Pancreas (tissue), 10 donors: ENCODE data around the gene GALR2. TPM values are rescaled to one million over a fixed set of nuclear protein-coding genes. Genes with fewer than 3 reads are reported as not detected.

Source experiments
- ATAC-seq, 4 donors: fragments of 200-7000 bp; cut with Tn5 transposase; one replicate each; pipeline versions ENCODE4 v1.8.0 to v1.9.1; 2020; ENCODE audit warnings: mild to moderate bottlenecking in 4 of 4, moderate library complexity in 4 of 4
- DNase-seq, 6 donors: peaks; one replicate each; pipeline ENCODE4 v3.0.0-alpha.2; 2020
- FAIRE-seq: peaks from 2 replicates; lab custom pipeline; 2012; peaks lifted over from hg19 to GRCh38; lab: Jason Lieb, UNC
- H3K27ac ChIP-seq, 4 donors: fragments of 200-600 bp; sonication (generic); 1 replicate in 3 of 4; 2 replicates in 1 of 4; pipeline versions ENCODE4 v1.5.0 to v1.8.0; 2020
- H3K27me3 ChIP-seq, 4 donors: fragments of 200-600 bp; one replicate each; pipeline ENCODE4 v1.8.0; 2021
- H3K36me3 ChIP-seq, 3 donors: fragments of 200-600 bp; sonication (generic) in 1 of 3; one replicate each; pipeline versions ENCODE4 v1.5.0 to v1.8.0; 2020 to 2021
- H3K4me1 ChIP-seq, 3 donors: fragments of 200-600 bp; one replicate each; pipeline ENCODE4 v1.8.0; 2021
- H3K4me3 ChIP-seq, 4 donors: fragments of 200-600 bp; sonication (generic) in 2 of 4; one replicate each; pipeline versions ENCODE4 v1.5.0 to v1.8.0; 2020 to 2021
- H3K9me3 ChIP-seq, 4 donors: fragments of 200-600 bp; one replicate each; pipeline ENCODE4 v1.8.0; 2021
- CTCF ChIP-seq, 4 donors: fragments of 200-600 bp; sonication (generic) in 3 of 4; IDR thresholded peaks; one replicate each; pipeline versions ENCODE4 v1.5.0 to v1.8.0; 2021; ENCODE audit warnings: antibody characterized with exemption in 4 of 4
- WGBS, 2 donors: extraction: QIAGEN DNeasy Blood & Tissue Kit; methylation state at CpG; one replicate each; pipeline ENCODE4 v1.1.7; 2013; 5-methylcytosine and 5-hydroxymethylcytosine counted together
- intact Hi-C, 3 donors: fragments of 100-400 bp; cut with DNase I; formaldehyde crosslinking; loops; one replicate each; pipeline versions ENCODE4 v1.11.1 to v1.14.2; 2022
- microRNA-seq, 2 donors: library from miRNA; unstranded; fragments of <30 nt; microRNA quantifications; one replicate each; pipeline versions ENCODE4 to v1.1.0, GENCODE V29; 2019 to 2020
- polyA plus RNA-seq, 2 donors: library from polyadenylated mRNA; stranded (reverse); fragments of 200-250 nt; gene quantifications; one replicate each; pipeline ENCODE4 v1.2.3, GENCODE V29; 2013
- total RNA-seq, 6 donors: library from RNA; stranded (reverse); fragmentation: NEBNext Ultra II Directional in 4 of 6; extraction: Animal tissue kit (Norgen Biotek cat#: 25700) in 4 of 6; gene quantifications; one replicate each; pipeline versions ENCODE4 v1.2.1 to v1.2.4, GENCODE V29; 2021 to 2023
- donor health status: healthy with polysubstance abuse.
- donor health status: DM: no; HTN: no; CAD: no; lungs with moderate emphysema.
- donor health status: DM: no; HTN: no; CAD: no.
- donor health status: control.
- donor health status: control.
- donor health status: Bipolar disorder and iron deficiency.
- donor health status: DM: yes; HTN: yes; CAD: no.
- donor health status: DM: no; HTN: no; CAD: no.
- donor health status: DM: no; HTN: no; CAD: no.
- donor health status: DM: yes; HTN: yes; CAD: no.

GALR2 gene
- total and polyA plus RNA-seq, 8 donors, result 0.11 to 0.19 (median 0.12) TPM; not detected in 5

- H3K27me3 ChIP-seq, result no peaks in the 10 kb centered on the region
- H3K36me3 ChIP-seq, result no peaks in the 10 kb centered on the region
- H3K4me1 ChIP-seq, result peaks cover 0 to 4% (median 0%) of the 10 kb centered on the region in 3 donors
- no peak overlapping the region for H3K27ac ChIP-seq
- H3K9me3 ChIP-seq, result no peaks in the 10 kb centered on the region
- no peak for DNase-seq
- TF ChIP-seq CTCF (IDR thresholded peaks at IDR 0.05), result no peak
- intact Hi-C loops, result loop anchor here in 2 of 3 donors (5.0 kb wide), 2 partner anchors 153 to 158 kb away; no protein-coding TSS in a partner anchor
- no peak for FAIRE-seq
- WGBS, 2 donors, result 80 to 85% methylated on average over 22 of the region's 22 CpGs
- H3K4me3 ChIP-seq, result no peak overlapping the region
- no peak for ATAC-seq
Observed at GRCh38 chr17:76124582-76125390, 50.2 kb downstream of the GALR2 start.

GRCh38 chr17:76125391-76125675, 50.8 kb downstream of the GALR2 start:
- no peak overlapping the region for H3K4me3 ChIP-seq
- intact Hi-C loops, result no loop called here
- peaks cover 0 to 4% (median 0%) of the 10 kb centered on the region in 3 donors for H3K4me1 ChIP-seq
- WGBS, 2 donors, result 62 to 78% methylated on average over 5 of the region's 5 CpGs
- H3K36me3 ChIP-seq, result no peaks in the 10 kb centered on the region
- FAIRE-seq, result no peak
- ATAC-seq, result no peak
- H3K27ac ChIP-seq, result no peak overlapping the region
- TF ChIP-seq CTCF (IDR thresholded peaks at IDR 0.05), result no peak
- no peaks in the 10 kb centered on the region for H3K9me3 ChIP-seq
- no peak for DNase-seq
- H3K27me3 ChIP-seq, result no peaks in the 10 kb centered on the region

GRCh38 chr17:76125922-76126321, 51.3 kb downstream of the GALR2 start:
- no peak for DNase-seq
- Histone ChIP-seq H3K4me1 (peaks cover 0 to 4% (median 0%) of the 10 kb centered on the region in 3 donors), H3K4me3 (no peak overlapping the region), H3K27ac (no peak overlapping the region), H3K9me3 (no peaks in the 10 kb centered on the region), H3K36me3 (no peaks in the 10 kb centered on the region), H3K27me3 (no peaks in the 10 kb centered on the region)
- WGBS, 2 donors, result 89 to 96% methylated on average over 1 of the region's 1 CpG
- TF ChIP-seq CTCF (IDR thresholded peaks at IDR 0.05), result no peak
- no peak for FAIRE-seq
- intact Hi-C loops, result no loop called here
- no peak for ATAC-seq

Small RNA genes lying within 50 kb of the gene (microRNA-seq; reads per million reads assigned to microRNA genes)
- 1.2 to 1.9 reads per million in 2 donors for gene MIR6868

Other genes with a start within 250 kb of the GALR2 start
- gene UNC13D, start 230.4 kb upstream of the GALR2 start, total RNA-seq, result 10 to 100 TPM in 3 of 6 donors, 1 to 10 TPM in 3; 4.7 to 23.6 (median 10.0) TPM
- 10 to 100 TPM; 17.9 to 29.0 TPM for gene UNC13D, start 230.4 kb upstream of the GALR2 start, polyA plus RNA-seq
- 10 to 100 TPM; 56.0 to 83.5 (median 62.9) TPM for gene WBP2, start 219.4 kb upstream of the GALR2 start, total RNA-seq
- 100 to 1,000 TPM in 1 of 2 donors, 10 to 100 TPM in 1; 95.0 to 106 TPM for gene WBP2, start 219.4 kb upstream of the GALR2 start, polyA plus RNA-seq
- gene TRIM47, start 196.2 kb upstream of the GALR2 start, total RNA-seq, result 10 to 100 TPM in 4 of 6 donors, 1 to 10 TPM in 2; 4.2 to 58.2 (median 17.6) TPM
- gene TRIM47, start 196.2 kb upstream of the GALR2 start, polyA plus RNA-seq, result 10 to 100 TPM; 34.1 to 35.9 TPM
- 10 to 100 TPM in 3 of 6 donors, 1 to 10 TPM in 3; 8.2 to 13.1 (median 10.3) TPM for gene TRIM65, start 177.8 kb upstream of the GALR2 start, total RNA-seq
- 10 to 100 TPM in 1 of 2 donors, 1 to 10 TPM in 1; 9.8 to 12.5 TPM for gene TRIM65, start 177.8 kb upstream of the GALR2 start, polyA plus RNA-seq
- 10 to 100 TPM; 40.6 to 59.9 (median 45.9) TPM for gene MRPL38, start 169.9 kb upstream of the GALR2 start, total RNA-seq
- 10 to 100 TPM; 95.3 to 95.8 TPM for gene MRPL38, start 169.9 kb upstream of the GALR2 start, polyA plus RNA-seq
- gene FBF1, start 133.7 kb upstream of the GALR2 start, total RNA-seq, result 10 to 100 TPM in 1 of 6 donors, 1 to 10 TPM in 5; 2.4 to 10.1 (median 3.9) TPM
- 10 to 100 TPM in 1 of 2 donors, 1 to 10 TPM in 1; 7.7 to 24.8 TPM for gene FBF1, start 133.7 kb upstream of the GALR2 start, polyA plus RNA-seq
- 10 to 100 TPM; 50.4 to 74.2 (median 59.4) TPM for gene ACOX1, start 95.6 kb upstream of the GALR2 start, total RNA-seq
- gene ACOX1, start 95.6 kb upstream of the GALR2 start, polyA plus RNA-seq, result 10 to 100 TPM; 16.3 to 25.4 TPM
- 10 to 100 TPM in 5 of 6 donors, 1 to 10 TPM in 1; 6.9 to 12.9 (median 12.3) TPM for gene TEN1, start 95.5 kb upstream of the GALR2 start, total RNA-seq
- gene TEN1, start 95.5 kb upstream of the GALR2 start, polyA plus RNA-seq, result 10 to 100 TPM; 19.7 to 35.0 TPM
- gene CDK3, start 73.9 kb upstream of the GALR2 start, total RNA-seq, result 1 to 10 TPM; 1.9 to 6.3 (median 3.0) TPM
- gene CDK3, start 73.9 kb upstream of the GALR2 start, polyA plus RNA-seq, result 10 to 100 TPM; 32.2 to 34.7 TPM
- 1 to 10 TPM; 1.3 to 3.5 (median 2.9) TPM for gene EVPL, start 47.5 kb upstream of the GALR2 start, total RNA-seq
- 10 to 100 TPM in 1 of 2 donors, 1 to 10 TPM in 1; 6.5 to 14.6 TPM for gene EVPL, start 47.5 kb upstream of the GALR2 start, polyA plus RNA-seq
- gene SRP68, start 2.3 kb upstream of the GALR2 start, total RNA-seq, result 10 to 100 TPM; 42.4 to 74.6 (median 55.3) TPM
- 10 to 100 TPM; 32.2 to 45.9 TPM for gene SRP68, start 2.3 kb upstream of the GALR2 start, polyA plus RNA-seq
- gene ZACN, start 4.4 kb downstream of the GALR2 start, total RNA-seq, result under 1 TPM in 1 of 6 donors, not detected in 5; 0.06 TPM
- 1 to 10 TPM; 3.4 to 4.2 TPM for gene ZACN, start 4.4 kb downstream of the GALR2 start, polyA plus RNA-seq
- gene EXOC7, start 29.0 kb downstream of the GALR2 start, total RNA-seq, result 10 to 100 TPM; 38.4 to 81.3 (median 49.8) TPM
- 100 to 1,000 TPM in 1 of 2 donors, 10 to 100 TPM in 1; 97.1 to 103 TPM for gene EXOC7, start 29.0 kb downstream of the GALR2 start, polyA plus RNA-seq
- 1 to 10 TPM in 1 of 6 donors, under 1 TPM in 5; 0.14 to 1.2 (median 0.36) TPM for gene FOXJ1, start 66.5 kb downstream of the GALR2 start, total RNA-seq
- gene FOXJ1, start 66.5 kb downstream of the GALR2 start, polyA plus RNA-seq, result 1 to 10 TPM; 2.4 to 5.7 TPM
- gene RNF157, start 165.7 kb downstream of the GALR2 start, total RNA-seq, result 1 to 10 TPM in 5 of 6 donors, under 1 TPM in 1; 0.87 to 4.0 (median 2.8) TPM
- gene RNF157, start 165.7 kb downstream of the GALR2 start, polyA plus RNA-seq, result 1 to 10 TPM; 3.4 to 6.4 TPM
- gene UBALD2, start 190.6 kb downstream of the GALR2 start, total RNA-seq, result 10 to 100 TPM; 17.8 to 34.6 (median 24.6) TPM
- gene UBALD2, start 190.6 kb downstream of the GALR2 start, polyA plus RNA-seq, result 10 to 100 TPM; 21.8 to 30.0 TPM
- gene QRICH2, start 233.5 kb downstream of the GALR2 start, total RNA-seq, result 1 to 10 TPM in 5 of 6 donors, under 1 TPM in 1; 0.81 to 2.6 (median 1.6) TPM
- 1 to 10 TPM; 7.4 to 9.2 TPM for gene QRICH2, start 233.5 kb downstream of the GALR2 start, polyA plus RNA-seq